B cell (primary cell): ENCODE measurements around the gene ANK2. TPM values are rescaled to one million over a fixed set of nuclear protein-coding genes. Genes with fewer than 3 reads are reported as not detected.

Source experiments
- ATAC-seq: fragments of 200-7000 bp; cut with Tn5 transposase; one replicate; pipeline ENCODE4 v1.10.0; 2021; ENCODE audit warnings: low read depth, mild to moderate bottlenecking, moderate number of reproducible peaks, moderate library complexity
- CTCF ChIA-PET: fragments of 350-600 bp; sonication (Branson Sonifier 250); formaldehyde crosslinking; loops from one replicate; lab custom pipeline; 2021; ENCODE audit warnings: antibody characterized with exemption, inconsistent platforms; lab: Charles Lee
- POLR2A ChIA-PET: fragments of 350-600 bp; sonication (Branson Sonifier 250); formaldehyde crosslinking; loops from one replicate; lab custom pipeline; 2021; ENCODE audit warnings: antibody characterized with exemption; lab: Charles Lee
- DNase-seq: peaks from one replicate; pipeline ENCODE4 v3.0.0; 2013
- H2AFZ ChIP-seq: 2 replicates; pipeline ENCODE4 v1.6.1; 2012; ENCODE audit warnings: mild to moderate bottlenecking, low read depth, low read length; ENCODE audit not compliant: insufficient read depth, poor library complexity, severe bottlenecking
- H3K27ac ChIP-seq, 2 donors: 1 replicate in 1 of 2; 2 replicates in 1 of 2; pipeline ENCODE4 v1.5.1; 2012 to 2013; ENCODE audit warnings: low read length in 2 of 2, mild to moderate bottlenecking in 2 of 2, moderate library complexity in 1 of 2
- H3K27me3 ChIP-seq, 4 experiments: fragments of 200-600 bp in 1 of 4; sonication (generic) in 1 of 4; replicated peaks in 1 of 4; 1 replicate in 2 of 4; 2 replicates in 2 of 4; pipeline versions ENCODE4 v1.6.1 to v1.7.0; 2013 to 2016; ENCODE audit warnings: low read length in 3 of 4, mild to moderate bottlenecking in 2 of 4, mixed read lengths in 1 of 4, moderate library complexity in 1 of 4; ENCODE audit not compliant: insufficient read depth in 4 of 4, control insufficient read depth in 3 of 4; ENCODE audit errors: control extremely low read depth in 1 of 4
- H3K36me3 ChIP-seq, 2 experiments: replicated peaks in 1 of 2; 1 replicate in 1 of 2; 2 replicates in 1 of 2; pipeline versions ENCODE4 v1.6.1 to v1.7.1; 2013; ENCODE audit warnings: low read length in 1 of 2; ENCODE audit not compliant: insufficient read depth in 2 of 2, control insufficient read depth in 1 of 2; ENCODE audit errors: control extremely low read depth in 1 of 2, extremely low read depth in 1 of 2
- H3K4me1 ChIP-seq, 2 donors: fragments of 200-600 bp in 1 of 2; sonication (generic) in 1 of 2; 1 replicate in 1 of 2; 2 replicates in 1 of 2; pipeline versions ENCODE4 v1.5.1 to v1.6.1; 2013 to 2017; ENCODE audit warnings: low read length in 2 of 2; ENCODE audit not compliant: control insufficient read depth in 2 of 2, insufficient read depth in 2 of 2
- H3K4me2 ChIP-seq: replicated peaks from 2 replicates; pipeline ENCODE3; 2012; ENCODE audit warnings: mild to moderate bottlenecking, low read depth, low read length; ENCODE audit not compliant: poor library complexity, severe bottlenecking
- H3K4me3 ChIP-seq, 5 experiments: fragments of 200-600 bp in 1 of 5; sonication (generic) in 1 of 5; 1 replicate in 3 of 5; 2 replicates in 2 of 5; pipeline versions ENCODE4 v1.5.1 to v1.7.0; 2011 to 2016; ENCODE audit warnings: low read length in 4 of 5, mild to moderate bottlenecking in 4 of 5, low read depth in 2 of 5, control low read depth in 1 of 5, moderate library complexity in 1 of 5; ENCODE audit not compliant: insufficient read depth in 1 of 5; ENCODE audit errors: control extremely low read depth in 1 of 5, extremely low read depth in 1 of 5
- H3K79me2 ChIP-seq: fragments of 200-600 bp; sonication (generic); one replicate; pipeline ENCODE4 v1.6.0; 2016; ENCODE audit warnings: low read length; ENCODE audit not compliant: control insufficient read depth, insufficient read depth
- H3K9ac ChIP-seq: fragments of 200-600 bp; sonication (generic); 2 replicates; pipeline ENCODE4 v1.6.1; 2017; ENCODE audit warnings: mild to moderate bottlenecking, low read length, moderate library complexity
- H3K9me3 ChIP-seq, 3 donors: one replicate each; pipeline versions ENCODE4 v1.6.1 to v1.7.1; 2013; ENCODE audit warnings: low read length in 2 of 3; ENCODE audit not compliant: control insufficient read depth in 2 of 3, insufficient read depth in 1 of 3; ENCODE audit errors: control extremely low read depth in 1 of 3
- H4K20me1 ChIP-seq: 2 replicates; pipeline ENCODE4 v1.6.0; 2012; ENCODE audit warnings: mild to moderate bottlenecking, low read length; ENCODE audit not compliant: insufficient read depth, control insufficient read depth, poor library complexity, severe bottlenecking
- H3K27ac Mint-ChIP-seq: one replicate; pipeline ENCODE4 v1.8.0; 2021; ENCODE audit warnings: mixed read lengths
- H3K27me3 Mint-ChIP-seq: one replicate; pipeline ENCODE4 v1.8.0; 2021; ENCODE audit warnings: mixed read lengths
- H3K4me1 Mint-ChIP-seq: one replicate; pipeline ENCODE4 v1.8.0; 2021; ENCODE audit warnings: mixed read lengths
- H3K4me3 Mint-ChIP-seq: one replicate; pipeline ENCODE4 v1.8.0; 2021; ENCODE audit warnings: mixed read lengths
- H3K9me3 Mint-ChIP-seq: one replicate; pipeline ENCODE4 v1.8.0; 2022; ENCODE audit warnings: mixed read lengths; ENCODE audit not compliant: insufficient read depth
- EZH2 ChIP-seq: IDR thresholded peaks from 2 replicates; pipeline ENCODE4 v1.6.1; 2012; ENCODE audit warnings: borderline replicate concordance, low read depth, mild to moderate bottlenecking, moderate library complexity, low read length; ENCODE audit not compliant: insufficient read depth, poor library complexity, severe bottlenecking
- WGBS: methylation state at CpG from one replicate; pipeline ENCODE4 v1.1.5; 2013; ENCODE audit warnings: missing lambda C conversion rate; ENCODE audit not compliant: insufficient coverage; 5-methylcytosine and 5-hydroxymethylcytosine counted together
- intact Hi-C: fragments of 100-400 bp; cut with micrococcal nuclease; formaldehyde crosslinking; loops from one replicate; pipeline ENCODE4 v1.10.0; 2022
- polyA plus RNA-seq: library from polyadenylated mRNA; depleted of rRNA; stranded (reverse); fragments of >200 nt; gene quantifications from 2 replicates; pipeline ENCODE4 v1.2.3, GENCODE V29; 2012
- total RNA-seq, 2 donors: library from RNA; stranded (reverse); fragments of 120-200 nt in 1 of 2; gene quantifications; 1 replicate in 1 of 2; 2 replicates in 1 of 2; pipeline versions ENCODE4 v1.2.3 to v1.2.4, GENCODE V29; 2013 to 2022
- TF ChIP-seq, protein P1 (sequence below): fragments of 200-600 bp; IDR thresholded peaks from one replicate; pipeline ENCODE4 v1.8.0; 2022; ENCODE audit warnings: antibody characterized with exemption, mild to moderate bottlenecking

Gene ANK2
- total and polyA plus RNA-seq, 2 donors (not counting 1 experiment from before 2014, with no cell fraction given) = 0.16 to 3.6 TPM

DNA sequence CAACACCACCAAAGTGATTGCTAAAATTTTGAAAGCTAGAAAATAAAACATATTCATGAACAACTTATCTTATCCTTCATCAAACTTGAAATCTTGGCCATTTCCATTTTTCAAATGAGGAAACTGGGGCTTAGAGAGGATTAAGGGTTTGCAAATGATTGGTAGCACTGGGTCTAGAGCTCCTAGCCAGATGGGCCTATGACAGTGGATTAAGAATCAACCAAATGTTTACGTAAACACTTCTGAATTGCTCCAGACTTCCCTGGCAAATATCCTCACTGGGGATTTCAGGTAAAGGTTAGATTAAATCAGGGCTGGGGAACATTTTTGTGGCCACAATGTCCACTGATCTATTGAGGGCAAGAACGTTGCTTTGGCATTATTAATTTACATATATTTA lies 241.2 kb downstream of the ANK2 start:
- POLR2A ChIA-PET = no interaction called here
- H3K27ac Mint-ChIP-seq = no peak overlapping the region

DNA sequence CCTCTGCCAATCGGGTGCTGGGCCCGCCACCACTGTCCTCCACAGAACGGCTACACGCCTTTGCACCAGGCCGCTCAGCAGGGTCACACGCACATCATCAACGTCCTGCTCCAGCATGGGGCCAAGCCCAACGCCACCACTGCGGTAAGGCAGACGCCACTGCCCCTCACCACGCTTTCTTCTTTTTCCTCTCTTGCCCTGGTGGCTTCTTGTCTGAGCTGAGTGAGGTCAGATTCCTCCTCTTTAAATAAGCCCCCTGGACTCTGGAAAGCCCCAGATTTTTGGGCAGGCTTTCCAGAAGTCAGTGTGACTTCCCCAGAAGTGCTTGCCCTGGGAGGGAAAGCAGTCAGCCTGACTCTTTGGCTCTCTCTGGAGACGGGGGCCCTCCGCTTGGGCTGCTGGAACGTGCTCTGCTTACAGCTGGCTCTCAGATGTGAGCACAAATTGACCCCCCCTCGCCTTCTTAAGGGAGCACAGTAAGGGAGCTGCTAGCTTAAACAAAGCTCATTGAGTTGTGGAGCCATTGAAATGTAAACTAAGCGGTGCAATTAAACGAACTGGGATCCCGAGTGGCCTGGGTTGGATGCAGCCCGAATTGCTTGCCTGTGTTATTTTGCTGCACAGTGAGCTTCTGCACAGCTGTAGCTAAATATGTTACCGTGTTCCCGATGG lies 243.1 kb downstream of the ANK2 start:
- Histone ChIP-seq H3K4me3 (no peak overlapping the region), H3K4me1 (no peaks in the 10 kb centered on the region), H3K9ac (no peak overlapping the region), H4K20me1 (no peaks in the 10 kb centered on the region), H3K36me3 (no peaks in the 10 kb centered on the region), H3K4me2 (no peak overlapping the region), H3K27me3 (peaks cover 0 to 2% (median 0%) of the 10 kb centered on the region in 4 experiments), H2AFZ (no peak overlapping the region), H3K9me3 (no peaks in the 10 kb centered on the region), H3K79me2 (no peaks in the 10 kb centered on the region), H3K27ac (no peak overlapping the region)
- intact Hi-C loops = no loop called here
- ChIA-PET POLR2A (no interaction called here), CTCF (interaction anchor here (1.0 kb wide), 1 partner anchor 9 kb away, joined by 3 read pairs; no protein-coding TSS in a partner anchor)
- no peak overlapping the region for H3K27ac Mint-ChIP-seq
- H3K4me3 Mint-ChIP-seq = no peak overlapping the region
- ATAC-seq (no peak), DNase-seq (no peak)
- no peaks in the 10 kb centered on the region for H3K4me1 Mint-ChIP-seq
- 90% methylated on average over 20 of the region's 21 CpGs for whole genome bisulfite sequencing
- no peaks in the 10 kb centered on the region for H3K27me3 Mint-ChIP-seq
- H3K9me3 Mint-ChIP-seq = no peaks in the 10 kb centered on the region
- TF ChIP-seq EZH2 = no peak
- TF ChIP-seq, protein P1, sequence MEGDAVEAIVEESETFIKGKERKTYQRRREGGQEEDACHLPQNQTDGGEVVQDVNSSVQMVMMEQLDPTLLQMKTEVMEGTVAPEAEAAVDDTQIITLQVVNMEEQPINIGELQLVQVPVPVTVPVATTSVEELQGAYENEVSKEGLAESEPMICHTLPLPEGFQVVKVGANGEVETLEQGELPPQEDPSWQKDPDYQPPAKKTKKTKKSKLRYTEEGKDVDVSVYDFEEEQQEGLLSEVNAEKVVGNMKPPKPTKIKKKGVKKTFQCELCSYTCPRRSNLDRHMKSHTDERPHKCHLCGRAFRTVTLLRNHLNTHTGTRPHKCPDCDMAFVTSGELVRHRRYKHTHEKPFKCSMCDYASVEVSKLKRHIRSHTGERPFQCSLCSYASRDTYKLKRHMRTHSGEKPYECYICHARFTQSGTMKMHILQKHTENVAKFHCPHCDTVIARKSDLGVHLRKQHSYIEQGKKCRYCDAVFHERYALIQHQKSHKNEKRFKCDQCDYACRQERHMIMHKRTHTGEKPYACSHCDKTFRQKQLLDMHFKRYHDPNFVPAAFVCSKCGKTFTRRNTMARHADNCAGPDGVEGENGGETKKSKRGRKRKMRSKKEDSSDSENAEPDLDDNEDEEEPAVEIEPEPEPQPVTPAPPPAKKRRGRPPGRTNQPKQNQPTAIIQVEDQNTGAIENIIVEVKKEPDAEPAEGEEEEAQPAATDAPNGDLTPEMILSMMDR = no peak

More for the DNA sequence above, 241.2 kb downstream of the ANK2 start:
- Mint-ChIP-seq H3K4me1 (no peaks in the 10 kb centered on the region), H3K27me3 (no peaks in the 10 kb centered on the region), H3K4me3 (no peak overlapping the region), H3K9me3 (no peaks in the 10 kb centered on the region)
- Histone ChIP-seq H2AFZ (no peak overlapping the region), H3K9me3 (no peaks in the 10 kb centered on the region), H3K9ac (no peak overlapping the region), H3K27me3 (peaks cover 0 to 2% (median 0%) of the 10 kb centered on the region in 4 experiments), H3K36me3 (no peaks in the 10 kb centered on the region), H4K20me1 (no peaks in the 10 kb centered on the region), H3K27ac (no peak overlapping the region), H3K4me1 (no peaks in the 10 kb centered on the region), H3K79me2 (no peaks in the 10 kb centered on the region), H3K4me2 (no peak overlapping the region), H3K4me3 (no peak overlapping the region)
- TF ChIP-seq, protein P1 = no peak
- TF ChIP-seq EZH2 = no peak
- CTCF ChIA-PET = no interaction called here
- intact Hi-C loops = no loop called here
- ATAC-seq (no peak), DNase-seq (no peak)
- WGBS = no CpG with 5 or more reads among the region's 2 CpGs
